ENCODE results near the gene IGIP.
"Not testable (repeated sequence)": the region's sequence is repeated elsewhere in the genome, so short reads cannot be mapped to it uniquely, and the experiment has no call there.

DNA sequence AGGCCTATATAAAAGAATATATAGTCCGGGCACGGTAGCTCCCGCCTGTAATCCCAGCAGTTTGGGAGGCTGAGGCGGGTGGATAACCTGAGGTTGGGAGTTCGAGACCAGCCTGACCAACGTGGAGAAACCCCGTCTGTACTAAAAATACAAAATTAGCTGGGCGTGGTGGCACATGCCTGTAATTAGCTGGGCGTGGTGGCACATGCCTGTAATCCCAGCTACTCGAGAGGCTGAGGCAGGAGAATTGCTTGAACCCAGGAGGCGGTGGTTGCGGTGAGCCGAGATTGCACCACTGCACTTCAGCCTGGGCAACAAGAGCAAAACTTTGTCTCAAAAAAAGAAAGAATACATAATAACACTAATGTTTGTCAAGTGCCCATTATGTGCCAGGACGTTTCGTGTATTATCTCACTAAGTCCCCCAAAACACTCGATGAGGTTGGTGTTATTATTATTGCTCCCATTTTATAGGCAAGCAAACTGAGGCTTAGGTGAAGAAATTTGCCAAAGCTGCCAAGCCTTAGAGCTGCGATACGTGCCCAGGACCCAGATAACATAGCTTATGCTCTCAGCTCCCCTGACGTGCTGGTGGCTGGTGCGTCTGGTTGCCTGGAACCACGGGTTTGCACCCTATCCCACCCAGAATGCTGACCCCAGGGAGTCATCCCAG lies 29.1 kb downstream of the IGIP start:
- TF ChIP-seq CTCF (IDR thresholded peaks at IDR 0.05); ZFX (IDR thresholded peaks at IDR 0.05; ENCODE audit: borderline replicate concordance): not testable (repeated sequence)
